Caco-2 (cell line): ENCODE results near the gene SH2D3A. TPM values are rescaled to one million over a fixed set of nuclear protein-coding genes. Genes with fewer than 3 reads are reported as not detected.

Experiments
- BruUV-seq: library from RNA; stranded (reverse); fragments of 400-500 nt; replicated peaks from 2 replicates; lab custom pipeline; 2021; lab: Mats Ljungman, UMichigan
- CTCF ChIA-PET: fragments of 300-600 bp; sonication (Branson Sonifier 250); formaldehyde crosslinking; loops from one replicate; lab custom pipeline; 2022; ENCODE audit warnings: antibody characterized with exemption; lab: Charles Lee
- POLR2A ChIA-PET: fragments of 300-600 bp; sonication (Branson Sonifier 250); formaldehyde crosslinking; loops from one replicate; lab custom pipeline; 2022; ENCODE audit warnings: antibody characterized with exemption; lab: Charles Lee
- DNase-seq, 2 experiments: peaks; one replicate each; pipeline versions ENCODE4 v3.0.0 to v3.0.0-alpha.2; 2020 to 2022
- H3K27me3 ChIP-seq: replicated peaks from 2 replicates; pipeline ENCODE4 v1.6.0; 2011; ENCODE audit warnings: low read length; ENCODE audit not compliant: control insufficient read depth, insufficient read depth
- H3K36me3 ChIP-seq: 2 replicates; pipeline ENCODE4 v1.5.1; 2011; ENCODE audit warnings: low read length; ENCODE audit not compliant: control insufficient read depth, insufficient read depth
- H3K4me1 ChIP-seq: fragments of 250-450 bp; sonication (Bioruptor Pico); 2 replicates; pipeline ENCODE4 v1.5.1; 2020; ENCODE audit warnings: mild to moderate bottlenecking
- H3K4me3 ChIP-seq: 2 replicates; pipeline ENCODE4 v1.5.1; 2011; ENCODE audit warnings: low read depth, mild to moderate bottlenecking, control low read depth, low read length
- H3K9me3 ChIP-seq: fragments of 250-450 bp; sonication (Bioruptor Pico); 2 replicates; pipeline ENCODE4 v1.5.1; 2020; ENCODE audit warnings: mild to moderate bottlenecking, moderate library complexity
- H3K27ac Mint-ChIP-seq: one replicate; pipeline ENCODE4 v1.8.0; 2022; ENCODE audit warnings: mixed read lengths; ENCODE audit not compliant: unreplicated experiment
- H3K27me3 Mint-ChIP-seq: one replicate; pipeline ENCODE4 v1.8.0; 2022; ENCODE audit warnings: mixed read lengths; ENCODE audit not compliant: insufficient read depth, unreplicated experiment
- H3K36me3 Mint-ChIP-seq: one replicate; pipeline ENCODE4 v1.8.0; 2022; ENCODE audit warnings: mild to moderate bottlenecking, mixed read lengths; ENCODE audit not compliant: insufficient read depth, unreplicated experiment
- H3K4me1 Mint-ChIP-seq: one replicate; pipeline ENCODE4 v1.8.0; 2022; ENCODE audit warnings: low read depth, mixed read lengths; ENCODE audit not compliant: unreplicated experiment
- H3K4me3 Mint-ChIP-seq: one replicate; pipeline ENCODE4 v1.8.0; 2022; ENCODE audit warnings: mild to moderate bottlenecking, moderate library complexity, mixed read lengths; ENCODE audit not compliant: unreplicated experiment
- H3K9me3 Mint-ChIP-seq: one replicate; pipeline ENCODE4 v1.8.0; 2022; ENCODE audit warnings: mixed read lengths; ENCODE audit not compliant: unreplicated experiment
- CTCF ChIP-seq, 2 experiments: fragments of 200-600 bp in 1 of 2; IDR thresholded peaks; 1 replicate in 1 of 2; 2 replicates in 1 of 2; pipeline versions ENCODE4 v1.5.1 to v1.8.0; 2011 to 2022; ENCODE audit warnings: antibody characterized with exemption in 1 of 2, control low read depth in 1 of 2, inconsistent platforms in 1 of 2, low read depth in 1 of 2, low read length in 1 of 2, mild to moderate bottlenecking in 1 of 2, moderate library complexity in 1 of 2; ENCODE audit not compliant: insufficient read depth in 1 of 2, severe bottlenecking in 1 of 2, unreplicated experiment in 1 of 2
- intact Hi-C: fragments of 100-400 bp; cut with micrococcal nuclease; formaldehyde crosslinking; loops from one replicate; pipeline ENCODE4 v1.10.0; 2022; ENCODE audit not compliant: unreplicated experiment
- total RNA-seq: library from RNA; stranded (reverse); gene quantifications from 2 replicates; pipeline ENCODE4 v1.2.3, GENCODE V29; 2022

The SH2D3A gene
- total RNA-seq, 1 experiment from 2014 or later = 20.5 TPM

DNA sequence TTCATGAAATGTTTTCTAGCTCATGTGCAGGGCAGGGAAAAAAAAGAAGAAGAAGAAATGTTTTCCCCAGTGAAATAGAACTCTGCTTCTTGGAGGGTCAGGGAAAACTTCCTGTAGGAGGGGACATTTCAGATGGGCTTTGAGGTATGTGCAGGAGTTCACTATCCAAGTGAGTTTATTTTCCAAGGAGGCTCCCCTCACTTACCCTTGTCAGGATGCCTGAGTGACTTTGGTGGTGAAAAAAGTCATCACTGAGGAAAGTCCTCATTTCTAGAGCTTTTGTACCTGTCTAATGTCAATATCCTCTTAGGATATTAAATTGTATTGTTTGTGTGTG, 46.1 kb downstream of the SH2D3A start:
- Histone ChIP-seq H3K9me3 (no peaks in the 10 kb centered on the region), H3K36me3 (no peaks in the 10 kb centered on the region), H3K4me1 (peaks cover 11% of the 10 kb centered on the region), H3K27me3 (no peaks in the 10 kb centered on the region), H3K4me3 (no peak overlapping the region)
- no peak for TF ChIP-seq CTCF (IDR thresholded peaks at IDR 0.05; ENCODE audit: insufficient read depth in 1 of 2, low read depth in 1 of 2, low read length in 1 of 2, severe bottlenecking in 1 of 2, unreplicated experiment in 1 of 2)
- H3K27me3 Mint-ChIP-seq = no peaks in the 10 kb centered on the region
- peaks cover 18% of the 10 kb centered on the region for H3K4me1 Mint-ChIP-seq
- H3K9me3 Mint-ChIP-seq = peaks cover 15% of the 10 kb centered on the region
- BruUV-seq = no TSS peak
- H3K36me3 Mint-ChIP-seq = peaks cover 6% of the 10 kb centered on the region
- H3K4me3 Mint-ChIP-seq = no peak overlapping the region
- H3K27ac Mint-ChIP-seq = no peak overlapping the region
- ChIA-PET POLR2A (no interaction called here), CTCF (no interaction called here)
- DNase-seq = no peak
- intact Hi-C loops = no loop called here

DNA sequence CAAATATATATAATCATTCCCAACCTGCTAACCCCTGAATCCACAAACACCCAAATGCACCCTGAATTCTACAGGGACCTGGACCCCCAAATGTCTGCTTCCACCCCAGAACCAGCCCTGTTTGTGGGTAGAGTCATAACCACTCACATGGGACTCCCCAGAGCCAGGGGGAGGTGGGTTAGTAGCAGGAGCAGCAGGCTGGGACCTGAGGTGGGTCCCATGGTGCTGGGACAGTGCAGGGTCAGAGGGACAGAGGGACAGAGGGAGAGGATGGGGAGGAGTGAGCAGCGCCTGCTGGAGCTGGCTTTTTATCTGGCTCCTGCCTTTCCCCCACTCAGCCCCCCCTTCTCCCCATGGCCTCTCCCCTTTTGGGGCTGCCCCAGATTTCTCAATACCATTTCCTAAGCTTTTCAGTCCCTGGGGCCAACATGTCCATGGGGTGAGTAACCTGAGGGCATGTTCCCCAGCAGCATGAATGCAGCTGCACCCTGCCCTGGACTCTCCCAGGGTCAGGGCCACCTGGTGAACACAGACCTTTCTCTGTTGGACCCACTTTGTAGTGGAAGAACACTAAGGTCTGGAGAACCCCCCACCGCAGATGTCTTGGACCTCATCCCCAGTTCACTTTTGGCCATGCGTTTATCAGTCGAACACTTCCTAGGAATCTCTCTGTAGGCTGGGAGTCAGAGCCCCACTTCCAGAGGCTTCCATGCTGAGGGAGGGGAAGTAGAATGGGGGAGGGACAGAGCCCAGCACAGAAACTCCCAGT, 46.7 kb downstream of the SH2D3A start, which contains the start of gene C3:
TSS of gene C3 (minus strand) at position 282 of the 769 bp plus-strand sequence. CDS start at position 221, 61 bp downstream.
- Histone ChIP-seq H3K9me3 (no peaks in the 10 kb centered on the region), H3K4me3 (no peak within 1 kb of the TSS), H3K4me1 (peaks cover 11% of the 10 kb centered on the region), H3K36me3 (no peaks in the 10 kb centered on the region), H3K27me3 (no peaks in the 10 kb centered on the region)
- Mint-ChIP-seq H3K9me3 (peaks cover 15% of the 10 kb centered on the region), H3K4me1 (peaks cover 18% of the 10 kb centered on the region), H3K36me3 (peaks cover 6% of the 10 kb centered on the region), H3K27ac (no peak within 1 kb of the TSS), H3K4me3 (no peak within 1 kb of the TSS), H3K27me3 (no peaks in the 10 kb centered on the region)
- POLR2A ChIA-PET = interaction anchor here (0.5 kb wide), 1 partner anchor 32 kb away, joined by 3 read pairs; no protein-coding TSS in a partner anchor
- intact Hi-C loops = no loop called here
- TF ChIP-seq CTCF (IDR thresholded peaks at IDR 0.05; ENCODE audit: insufficient read depth in 1 of 2, low read depth in 1 of 2, low read length in 1 of 2, severe bottlenecking in 1 of 2, unreplicated experiment in 1 of 2) = no peak
- CTCF ChIA-PET = no interaction called here
- peak; percentile 32 to 63 for DNase-seq
- BruUV-seq = no TSS peak

GRCh38 chr19:6719992-6720368, 47.3 kb downstream of the SH2D3A start:
- TF ChIP-seq CTCF (IDR thresholded peaks at IDR 0.05; ENCODE audit: insufficient read depth in 1 of 2, low read depth in 1 of 2, low read length in 1 of 2, severe bottlenecking in 1 of 2, unreplicated experiment in 1 of 2) = no peak
- ChIA-PET POLR2A (interaction anchor here (0.5 kb wide), 1 partner anchor 32 kb away, joined by 3 read pairs; no protein-coding TSS in a partner anchor), CTCF (no interaction called here)
- peaks cover 6% of the 10 kb centered on the region for H3K36me3 Mint-ChIP-seq
- no peak overlapping the region for H3K4me3 Mint-ChIP-seq
- Histone ChIP-seq H3K36me3 (no peaks in the 10 kb centered on the region), H3K27me3 (no peaks in the 10 kb centered on the region), H3K4me1 (peaks cover 11% of the 10 kb centered on the region), H3K4me3 (no peak overlapping the region), H3K9me3 (no peaks in the 10 kb centered on the region)
- H3K9me3 Mint-ChIP-seq = peaks cover 15% of the 10 kb centered on the region
- no peak for DNase-seq
- H3K27ac Mint-ChIP-seq = no peak overlapping the region
- BruUV-seq = TSS peak; percentile 66
- intact Hi-C loops = no loop called here
- H3K4me1 Mint-ChIP-seq = peaks cover 18% of the 10 kb centered on the region
- H3K27me3 Mint-ChIP-seq = no peaks in the 10 kb centered on the region
